ENCODE data around the gene PAFAH1B1. TPM values are rescaled to one million over a fixed set of nuclear protein-coding genes. Genes with fewer than 3 reads are reported as not detected.

PAFAH1B1 gene
- total RNA-seq, 1 donor from 2014 or later: 109 TPM

DNA sequence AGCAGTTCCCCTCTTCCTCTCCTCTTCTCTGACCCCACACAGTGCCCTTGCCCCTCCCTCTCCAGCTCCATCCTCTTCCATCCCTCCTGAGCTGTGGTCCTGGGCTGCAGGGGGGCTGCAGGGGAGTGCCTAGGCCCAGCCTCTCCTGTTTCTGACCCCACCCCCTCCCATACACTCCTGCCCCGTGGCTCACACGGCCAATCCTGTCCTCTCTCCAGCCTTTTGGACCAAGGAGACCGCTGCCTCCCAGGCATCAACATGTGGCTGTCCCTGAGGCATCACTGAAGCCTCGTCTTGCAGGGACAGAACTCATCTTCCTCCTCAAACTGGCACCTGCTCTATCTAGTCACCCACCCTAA lies 111.4 kb downstream of the PAFAH1B1 start:
- TF ChIP-seq, protein P1, sequence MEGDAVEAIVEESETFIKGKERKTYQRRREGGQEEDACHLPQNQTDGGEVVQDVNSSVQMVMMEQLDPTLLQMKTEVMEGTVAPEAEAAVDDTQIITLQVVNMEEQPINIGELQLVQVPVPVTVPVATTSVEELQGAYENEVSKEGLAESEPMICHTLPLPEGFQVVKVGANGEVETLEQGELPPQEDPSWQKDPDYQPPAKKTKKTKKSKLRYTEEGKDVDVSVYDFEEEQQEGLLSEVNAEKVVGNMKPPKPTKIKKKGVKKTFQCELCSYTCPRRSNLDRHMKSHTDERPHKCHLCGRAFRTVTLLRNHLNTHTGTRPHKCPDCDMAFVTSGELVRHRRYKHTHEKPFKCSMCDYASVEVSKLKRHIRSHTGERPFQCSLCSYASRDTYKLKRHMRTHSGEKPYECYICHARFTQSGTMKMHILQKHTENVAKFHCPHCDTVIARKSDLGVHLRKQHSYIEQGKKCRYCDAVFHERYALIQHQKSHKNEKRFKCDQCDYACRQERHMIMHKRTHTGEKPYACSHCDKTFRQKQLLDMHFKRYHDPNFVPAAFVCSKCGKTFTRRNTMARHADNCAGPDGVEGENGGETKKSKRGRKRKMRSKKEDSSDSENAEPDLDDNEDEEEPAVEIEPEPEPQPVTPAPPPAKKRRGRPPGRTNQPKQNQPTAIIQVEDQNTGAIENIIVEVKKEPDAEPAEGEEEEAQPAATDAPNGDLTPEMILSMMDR (IDR thresholded peaks at IDR 0.05; ENCODE audit: insufficient read depth, low read length, severe bottlenecking): no peak
- no peak for DNase-seq (ENCODE audit: low read depth)
- H3K36me3 ChIP-seq (ENCODE audit: control insufficient read depth, insufficient read depth, low read length): peaks cover 32% of the 10 kb centered on the region
- no peaks in the 10 kb centered on the region for H3K27me3 ChIP-seq (ENCODE audit: control insufficient read depth, insufficient read depth, low read length)
- FAIRE-seq: no peak
- H3K4me3 ChIP-seq (ENCODE audit: low read depth, low read length): no peak overlapping the region

DNA sequence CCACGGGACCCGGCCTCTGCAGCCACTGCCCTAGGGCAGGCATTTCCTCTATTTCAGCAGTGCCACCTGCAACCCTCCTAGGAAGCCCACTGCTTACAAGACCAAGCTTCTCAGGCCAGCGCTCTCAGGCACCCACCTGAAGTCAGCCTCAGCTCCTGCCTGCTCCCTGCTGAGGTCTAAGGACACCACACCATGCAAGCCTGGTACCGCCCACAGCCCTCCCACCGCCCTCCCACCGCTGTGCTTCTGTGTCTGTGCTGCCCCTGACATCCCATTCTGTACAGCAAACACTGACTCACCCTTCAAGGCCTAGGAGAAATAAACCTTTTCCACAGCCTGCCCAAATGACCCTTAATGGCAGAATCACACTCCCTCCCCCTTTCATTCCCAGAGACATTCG lies 111.8 kb downstream of the PAFAH1B1 start:
- TF ChIP-seq, protein P1 (IDR thresholded peaks at IDR 0.05; ENCODE audit: insufficient read depth, low read length, severe bottlenecking): no peak
- H3K4me3 ChIP-seq (ENCODE audit: low read depth, low read length): no peak overlapping the region
- DNase-seq (ENCODE audit: low read depth): no peak
- no peak for FAIRE-seq
- H3K27me3 ChIP-seq (ENCODE audit: control insufficient read depth, insufficient read depth, low read length): no peaks in the 10 kb centered on the region
- H3K36me3 ChIP-seq (ENCODE audit: control insufficient read depth, insufficient read depth, low read length): peaks cover 30% of the 10 kb centered on the region

DNA sequence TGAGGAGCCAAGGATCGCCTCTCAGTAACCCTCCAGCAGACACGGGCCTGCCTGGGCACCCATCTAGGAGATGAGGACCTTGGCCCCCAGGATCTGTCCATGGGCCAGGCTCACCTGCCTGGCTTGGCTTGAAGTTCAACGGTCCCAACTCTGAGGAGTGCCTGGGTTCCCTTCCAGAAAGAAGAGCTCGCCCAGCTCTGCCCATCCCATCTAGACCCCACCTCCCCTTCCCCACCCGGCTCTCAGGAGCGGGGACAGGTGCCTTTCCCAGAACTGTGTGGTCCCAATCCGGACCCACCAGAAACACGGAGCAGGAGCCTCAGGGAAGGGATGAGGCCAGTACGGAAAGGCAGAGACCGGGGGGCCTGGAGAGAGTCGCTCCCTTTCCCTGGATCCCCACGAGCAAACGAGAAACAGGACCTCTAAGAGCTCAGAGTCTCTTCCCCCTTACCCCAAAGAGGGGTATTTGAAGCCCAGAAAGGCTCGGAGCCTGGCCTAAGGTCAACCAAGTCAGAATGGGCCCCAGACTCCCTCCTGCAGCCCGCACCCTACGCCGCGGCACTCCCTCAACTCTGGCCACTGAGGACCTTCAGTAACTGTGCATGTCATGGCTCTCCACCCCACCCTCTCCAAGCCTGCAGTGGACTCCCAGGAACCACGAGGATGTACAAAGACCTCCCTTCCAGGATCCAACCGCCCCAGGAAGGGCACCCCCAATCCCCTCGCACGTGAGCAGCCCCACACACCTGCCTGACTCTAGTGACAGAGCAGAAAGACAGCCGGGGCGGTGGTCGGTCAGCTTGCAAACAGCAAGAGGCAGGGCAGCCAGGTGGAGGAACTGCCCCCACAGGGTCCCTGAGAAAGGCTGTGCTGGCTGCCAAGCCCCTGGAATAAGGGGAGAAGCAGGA lies 112.7 kb downstream of the PAFAH1B1 start:
- Histone ChIP-seq H3K27me3 (ENCODE audit: control insufficient read depth, insufficient read depth, low read length) (no peaks in the 10 kb centered on the region), H3K36me3 (ENCODE audit: control insufficient read depth, insufficient read depth, low read length) (peaks cover 24% of the 10 kb centered on the region), H3K4me3 (ENCODE audit: low read depth, low read length) (no peak overlapping the region)
- DNase-seq (ENCODE audit: low read depth) (no peak), FAIRE-seq (no peak)
- TF ChIP-seq, protein P1 (IDR thresholded peaks at IDR 0.05; ENCODE audit: insufficient read depth, low read length, severe bottlenecking): no peak

DNA sequence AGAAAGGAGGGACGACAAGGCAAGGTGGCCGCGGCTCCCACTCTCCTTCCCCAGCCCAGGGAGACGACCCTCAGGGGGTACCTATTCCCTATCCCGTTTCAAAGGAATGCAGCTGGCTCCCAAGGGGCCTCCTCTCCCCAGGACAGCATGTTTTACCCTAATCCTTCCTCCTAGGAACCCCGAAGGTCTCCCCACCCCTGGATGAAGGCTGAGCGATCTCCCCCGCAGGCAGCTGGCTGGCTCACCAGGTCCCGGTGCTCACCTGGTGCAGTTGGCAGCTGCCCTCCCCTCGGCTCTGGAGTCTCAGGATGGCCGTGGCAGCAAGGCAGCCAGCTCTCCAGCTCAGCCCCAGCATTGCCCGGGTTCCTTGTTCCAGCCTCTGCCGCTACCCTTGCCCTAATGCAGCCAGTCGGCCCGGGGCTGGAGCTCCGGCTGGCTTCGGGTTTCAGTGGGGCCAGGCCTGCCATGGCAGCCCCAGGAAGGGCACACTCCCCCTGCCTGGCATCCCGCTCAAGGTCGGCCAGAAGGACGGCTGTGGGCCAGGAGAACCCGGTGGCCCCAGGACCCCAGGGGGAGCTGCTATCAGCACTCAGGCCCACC lies 113.6 kb downstream of the PAFAH1B1 start:
- Histone ChIP-seq H3K27me3 (ENCODE audit: control insufficient read depth, insufficient read depth, low read length) (no peaks in the 10 kb centered on the region), H3K4me3 (ENCODE audit: low read depth, low read length) (no peak overlapping the region), H3K36me3 (ENCODE audit: control insufficient read depth, insufficient read depth, low read length) (peaks cover 20% of the 10 kb centered on the region)
- no peak for FAIRE-seq
- TF ChIP-seq, protein P1 (IDR thresholded peaks at IDR 0.05; ENCODE audit: insufficient read depth, low read length, severe bottlenecking): no peak
- no peak for DNase-seq (ENCODE audit: low read depth)

DNA sequence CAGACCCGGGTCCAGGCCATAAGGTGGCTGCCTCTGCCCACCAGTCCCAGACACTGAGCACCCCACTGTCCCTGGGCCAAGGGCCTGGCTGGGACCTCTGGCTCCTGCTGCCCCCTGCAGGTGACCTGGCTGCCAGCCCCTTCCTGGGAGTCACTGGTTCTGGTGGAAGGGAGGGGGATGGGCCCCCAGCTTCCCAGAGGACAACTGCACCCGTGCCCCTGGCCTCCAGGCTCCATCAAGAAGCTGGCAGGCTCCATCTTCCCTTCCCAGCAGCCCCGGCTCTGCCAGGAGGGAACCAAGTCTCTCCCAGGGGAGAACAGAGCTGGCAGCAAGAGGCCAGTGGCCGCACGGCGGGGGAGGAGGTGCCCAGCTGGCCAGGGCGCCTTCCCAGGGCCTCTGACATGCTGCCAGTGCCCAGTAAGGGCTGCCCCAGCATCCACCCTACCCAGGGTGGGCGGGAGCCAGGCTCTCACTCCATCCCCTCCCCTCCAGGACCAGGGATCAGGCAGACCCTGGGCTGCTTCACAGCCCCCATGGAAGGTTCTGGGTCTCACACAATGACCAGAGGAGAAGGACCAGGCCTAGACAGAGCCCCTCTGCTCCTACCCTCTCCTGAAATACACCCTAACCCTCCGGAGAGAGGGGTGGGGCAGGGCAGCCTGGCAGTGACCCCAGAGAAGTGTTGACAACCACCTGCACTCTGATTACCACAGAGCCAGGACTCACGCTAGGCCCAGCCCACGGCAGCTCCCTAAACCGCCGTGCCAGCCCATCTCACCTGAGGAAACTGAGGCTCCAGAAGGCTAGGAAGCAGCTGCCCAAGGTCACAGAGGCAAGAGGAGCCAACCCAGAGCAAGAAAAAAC lies 114.5 kb downstream of the PAFAH1B1 start:
- TF ChIP-seq, protein P1 (IDR thresholded peaks at IDR 0.05; ENCODE audit: insufficient read depth, low read length, severe bottlenecking): peak; percentile 41
- H3K27me3 ChIP-seq (ENCODE audit: control insufficient read depth, insufficient read depth, low read length): no peaks in the 10 kb centered on the region
- H3K4me3 ChIP-seq (ENCODE audit: low read depth, low read length): no peak overlapping the region
- DNase-seq (ENCODE audit: low read depth) (no peak), FAIRE-seq (no peak)
- peaks cover 15% of the 10 kb centered on the region for H3K36me3 ChIP-seq (ENCODE audit: control insufficient read depth, insufficient read depth, low read length)
